DMS153 treated with DMSO at 0.1 percent for 48 hours (cell line): Measurements from ENCODE around the gene KLK12.

ENCODE experiments used
- DNase-seq: peaks from one replicate; lab custom pipeline; 2025; ENCODE audit not compliant: unreplicated experiment; lab: John Stamatoyannopoulos, UW

The KLK12 gene

GRCh38 chr19:51034704-51035103 lies at the start of gene KLK12:
Gene KLK12, minus strand, starts transcription at chr19:51035002. Its CDS starts 381 bp downstream, at chr19:51034621.
- DNase-seq: peak; percentile 61

GRCh38 chr19:51084505-51084904 lies 49.7 kb upstream of the KLK12 start:
- DNase-seq: no peak

- no peak for DNase-seq
Observed at GRCh38 chr19:51083783-51084182, 49.0 kb upstream of the KLK12 start.

GRCh38 chr19:51083181-51083580 lies 48.4 kb upstream of the KLK12 start:
- no peak for DNase-seq

GRCh38 chr19:51082611-51083010 lies 47.8 kb upstream of the KLK12 start, which contains the start of gene KLK14:
Gene KLK14, minus strand, starts transcription at chr19:51082887. Its CDS starts 273 bp downstream, at chr19:51082614.
- no peak for DNase-seq

- no peak for DNase-seq
Observed at GRCh38 chr19:51081476-51081875, 46.7 kb upstream of the KLK12 start.

GRCh38 chr19:51079481-51080110 lies 44.8 kb upstream of the KLK12 start:
- no peak for DNase-seq

- no peak for DNase-seq
Observed at GRCh38 chr19:51078731-51079130, 43.9 kb upstream of the KLK12 start.

GRCh38 chr19:51078104-51078503 lies 43.3 kb upstream of the KLK12 start:
- DNase-seq: no peak

- DNase-seq: no peak
Observed at GRCh38 chr19:51076631-51077213, 41.9 kb upstream of the KLK12 start.

- no peak for DNase-seq
Observed at GRCh38 chr19:51075998-51076397, 41.2 kb upstream of the KLK12 start.

GRCh38 chr19:51071095-51071405 lies 36.2 kb upstream of the KLK12 start:
- DNase-seq: no peak

- DNase-seq: peak; percentile 90
Observed at GRCh38 chr19:51070334-51071094, 35.7 kb upstream of the KLK12 start.

GRCh38 chr19:51066393-51067186 lies 31.8 kb upstream of the KLK12 start:
- no peak for DNase-seq

- no peak for DNase-seq
Observed at GRCh38 chr19:51065221-51065960, 30.6 kb upstream of the KLK12 start.

- DNase-seq: no peak
Observed at GRCh38 chr19:51064534-51065220, 29.9 kb upstream of the KLK12 start, which contains the start of gene KLK13. Gene KLK13, minus strand, starts transcription at chr19:51065092. Its CDS starts 25 bp downstream, at chr19:51065067.

- no peak for DNase-seq
Observed at GRCh38 chr19:51063664-51064063, 28.9 kb upstream of the KLK12 start.

- no peak for DNase-seq
Observed at GRCh38 chr19:51060973-51061372, 26.2 kb upstream of the KLK12 start.

GRCh38 chr19:51060336-51060735 lies 25.5 kb upstream of the KLK12 start:
- DNase-seq: no peak

GRCh38 chr19:51059715-51060114 lies 24.9 kb upstream of the KLK12 start:
- no peak for DNase-seq
